Stimulated activated CD4-positive, alpha-beta T cell treated with anti-CD3 and anti-CD28 coated beads, TNF-alpha, amount 100 ng/mL, for 1 hour (primary cell): Measurements from ENCODE around the gene SMIM35.

Experiments used
- DNase-seq, 3 donors: peaks; one replicate each; pipeline ENCODE4 v3.0.0-alpha.2; 2020; ENCODE audit warnings: low read depth in 3 of 3, low spot score in 1 of 3

The SMIM35 gene

GRCh38 chr11:118086913-118087768, at the start of gene SMIM35:
Gene SMIM35 (minus strand): TSS chr11:118086963. CDS start chr11:118086757, 206 bp downstream.
- no peak for DNase-seq

- DNase-seq, result no peak
These were observed 49.6 kb upstream of the SMIM35 start for GRCh38 chr11:118136341-118136740.

GRCh38 chr11:118135796-118136165, 49.0 kb upstream of the SMIM35 start:
- DNase-seq, result no peak

GRCh38 chr11:118135051-118135795, 48.5 kb upstream of the SMIM35 start:
- DNase-seq, result no peak

- no peak for DNase-seq
These were observed 47.1 kb upstream of the SMIM35 start for GRCh38 chr11:118133816-118134215.

- DNase-seq, result no peak
These were observed 45.8 kb upstream of the SMIM35 start for GRCh38 chr11:118132385-118133151.

- DNase-seq, result no peak
These were observed 42.9 kb upstream of the SMIM35 start for GRCh38 chr11:118129471-118130172.

- no peak for DNase-seq
These were observed 42.1 kb upstream of the SMIM35 start for GRCh38 chr11:118128721-118129470.

- DNase-seq, result no peak
These were observed 41.5 kb upstream of the SMIM35 start for GRCh38 chr11:118128310-118128709.

GRCh38 chr11:118126082-118126838, 39.5 kb upstream of the SMIM35 start:
- DNase-seq, result no peak

- DNase-seq, result no peak
These were observed 38.3 kb upstream of the SMIM35 start for GRCh38 chr11:118124929-118125535.

- DNase-seq, result no peak
These were observed 34.0 kb upstream of the SMIM35 start for GRCh38 chr11:118120793-118121192.

GRCh38 chr11:118117790-118118601, 31.2 kb upstream of the SMIM35 start:
- DNase-seq, result no peak

- DNase-seq, result no peak
These were observed 28.3 kb upstream of the SMIM35 start for GRCh38 chr11:118115048-118115447.

- no peak for DNase-seq
These were observed 27.5 kb upstream of the SMIM35 start for GRCh38 chr11:118114266-118114665.

- no peak for DNase-seq
These were observed 26.1 kb upstream of the SMIM35 start for GRCh38 chr11:118112711-118113430.

- DNase-seq, result no peak
These were observed 24.9 kb upstream of the SMIM35 start for GRCh38 chr11:118111744-118112035.
